Ishikawa (cell line): ENCODE results near the gene FAM24B.

Experiments
- CEBPB ChIP-seq: IDR thresholded peaks from 2 replicates; pipeline ENCODE4 v1.6.1; 2012
- EGR1 ChIP-seq: IDR thresholded peaks from 2 replicates; pipeline ENCODE4 v1.6.1; 2012
- EP300 ChIP-seq: IDR thresholded peaks from 2 replicates; pipeline ENCODE4 v1.6.1; 2012; ENCODE audit warnings: borderline replicate concordance
- MAX ChIP-seq: IDR thresholded peaks from 2 replicates; pipeline ENCODE4 v1.6.1; 2012
- TAF1 ChIP-seq: IDR thresholded peaks from 2 replicates; pipeline ENCODE4 v1.6.1; 2012; ENCODE audit warnings: low read depth, mild to moderate bottlenecking

DNA sequence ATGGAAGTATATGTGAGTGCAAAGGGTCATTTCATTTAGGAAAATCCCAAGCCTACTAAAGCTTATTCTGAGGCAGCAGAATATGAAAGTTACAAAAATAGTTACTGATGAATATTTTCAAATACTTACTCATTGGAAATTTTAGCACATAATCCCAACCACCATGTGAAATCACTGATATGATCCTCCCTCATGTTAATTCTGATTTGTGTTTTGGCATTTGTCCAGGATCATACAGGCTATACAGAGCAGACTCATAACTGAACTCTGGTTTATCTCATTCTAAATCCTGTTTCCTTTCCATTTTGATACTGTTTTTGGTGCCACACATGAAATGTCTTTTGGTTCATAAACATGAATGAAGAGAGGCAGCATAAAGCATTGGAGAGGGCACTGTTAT lies 3.4 kb upstream of the FAM24B start:
- no peak for TF ChIP-seq CEBPB
- TF ChIP-seq EGR1: no peak
- TF ChIP-seq TAF1: no peak
- TF ChIP-seq MAX: no peak
- TF ChIP-seq EP300: no peak
